Spleen (tissue), 11 donors: ENCODE data around the gene SST. TPM values are rescaled to one million over a fixed set of nuclear protein-coding genes. Genes with fewer than 3 reads are reported as not detected.

Experiments
- DNase-seq: peaks from one replicate; pipeline ENCODE4 v3.0.0-alpha.2; 2020
- H3K27ac ChIP-seq, 8 donors: fragments of 200-600 bp; sonication (generic) in 7 of 8; 1 replicate in 4 of 8; 2 replicates in 4 of 8; pipeline versions ENCODE4 v1.5.0 to v1.8.0; 2016 to 2021; ENCODE audit warnings: inconsistent platforms in 4 of 8, mild to moderate bottlenecking in 4 of 8, moderate library complexity in 1 of 8
- H3K27me3 ChIP-seq, 7 donors: fragments of 200-600 bp; sonication (generic) in 6 of 7; replicated peaks in 1 of 7; 1 replicate in 4 of 7; 2 replicates in 3 of 7; pipeline versions ENCODE4 v1.5.0 to v1.8.0; 2016 to 2021; ENCODE audit warnings: inconsistent platforms in 3 of 7, mild to moderate bottlenecking in 1 of 7
- H3K36me3 ChIP-seq, 6 donors: fragments of 200-600 bp; sonication (generic) in 5 of 6; 1 replicate in 4 of 6; 2 replicates in 2 of 6; pipeline versions ENCODE4 v1.5.0 to v1.8.0; 2016 to 2021; ENCODE audit warnings: inconsistent platforms in 2 of 6
- H3K4me1 ChIP-seq, 6 donors: fragments of 200-600 bp; sonication (generic) in 5 of 6; 1 replicate in 3 of 6; 2 replicates in 3 of 6; pipeline versions ENCODE4 v1.5.0 to v1.8.0; 2016 to 2021; ENCODE audit warnings: inconsistent platforms in 3 of 6
- H3K4me3 ChIP-seq, 8 donors: fragments of 200-600 bp; sonication (generic) in 7 of 8; 1 replicate in 4 of 8; 2 replicates in 4 of 8; pipeline versions ENCODE4 v1.5.0 to v1.8.0; 2016 to 2021; ENCODE audit warnings: inconsistent platforms in 4 of 8, mild to moderate bottlenecking in 4 of 8, moderate library complexity in 2 of 8
- H3K9me3 ChIP-seq, 8 donors: fragments of 200-600 bp; sonication (generic) in 7 of 8; 1 replicate in 4 of 8; 2 replicates in 4 of 8; pipeline versions ENCODE4 v1.5.0 to v1.8.0; 2016 to 2021; ENCODE audit warnings: inconsistent platforms in 4 of 8
- CTCF ChIP-seq, 11 experiments: fragments of 200-600 bp in 7 of 11; fragments of 450-650 bp in 4 of 11; sonication (generic) in 4 of 11; IDR thresholded peaks in 8 of 11; conservative IDR thresholded peaks in 3 of 11; 1 replicate in 7 of 11; 2 replicates in 4 of 11; pipeline versions ENCODE4 v1.4.0 to v1.8.0; 2016 to 2021; ENCODE audit warnings: antibody characterized with exemption in 11 of 11, inconsistent platforms in 4 of 11, mild to moderate bottlenecking in 1 of 11
- POLR2A ChIP-seq, 3 donors: fragments of 450-650 bp; IDR thresholded peaks; one replicate each; pipeline ENCODE4 v1.5.1; 2017; ENCODE audit warnings: antibody characterized with exemption in 3 of 3, mild to moderate bottlenecking in 1 of 3
- POLR2AphosphoS5 ChIP-seq, 3 donors: sonication (generic); formaldehyde crosslinking; IDR thresholded peaks; one replicate each; pipeline ENCODE4 v1.5.1; 2017; ENCODE audit warnings: antibody characterized with exemption in 3 of 3
- WGBS, 5 donors: extraction: QIAGEN DNeasy Blood & Tissue Kit in 3 of 5; methylation state at CpG; one replicate each; pipeline versions ENCODE4 v1.1.5 to v1.1.7; 2013 to 2018; 5-methylcytosine and 5-hydroxymethylcytosine counted together
- intact Hi-C: fragments of 100-400 bp; cut with DNase I; formaldehyde crosslinking; loops from one replicate; pipeline ENCODE4 v1.15.0; 2023; ENCODE audit warnings: low total_unique reads
- polyA plus RNA-seq, 3 donors: library from polyadenylated mRNA; stranded (reverse); fragments of 200-250 nt; gene quantifications; one replicate each; pipeline ENCODE4 v1.2.1, GENCODE V29; 2013
- total RNA-seq, 7 donors: library from RNA; depleted of rRNA in 3 of 7; stranded (reverse); fragments of >200 nt in 3 of 7; fragmentation: NEBNext Ultra II Directional in 4 of 7; extraction: Animal tissue kit (Norgen Biotek cat#: 25700) in 4 of 7; gene quantifications; one replicate each; pipeline versions ENCODE4 v1.1.0 to v1.2.1, GENCODE V29; 2016 to 2021
- donor health status: healthy with polysubstance abuse.
- donor health status: DM: no; HTN: no; CAD: no; lungs with moderate emphysema.
- donor health status: DM: no; HTN: no; CAD: no.
- donor health status: Bipolar disorder and iron deficiency.
- donor health status: healthy.
- donor health status: DM: no; HTN: no; CAD: no.
- donor health status: DM: yes; HTN: yes; CAD: no.

Gene SST
- total and polyA plus RNA-seq, 10 donors = 0.26 to 0.52 TPM; not detected in 8

- Histone ChIP-seq H3K4me1 (peaks cover 0 to 4% (median 2%) of the 10 kb centered on the region in 6 donors), H3K27ac (no peak overlapping the region), H3K9me3 (no peaks in the 10 kb centered on the region), H3K36me3 (no peaks in the 10 kb centered on the region), H3K4me3 (no peak overlapping the region), H3K27me3 (no peaks in the 10 kb centered on the region)
- intact Hi-C loops = no loop called here
- TF ChIP-seq POLR2AphosphoS5 (IDR thresholded peaks at IDR 0.05) = no peak
- TF ChIP-seq POLR2A (IDR thresholded peaks at IDR 0.05) = no peak
- no peak for TF ChIP-seq CTCF (IDR thresholded peaks at IDR 0.05 in 8 of 11, conservative IDR thresholded peaks at IDR 0.05 in 3 of 11)
- no peak for DNase-seq
These were observed 38.5 kb upstream of the SST start for GRCh38 chr3:187708696-187709095.

GRCh38 chr3:187706971-187707370, 36.8 kb upstream of the SST start:
- no peak overlapping the region for H3K27ac ChIP-seq
- H3K4me3 ChIP-seq = no peak overlapping the region
- H3K27me3 ChIP-seq = no peaks in the 10 kb centered on the region
- no peaks in the 10 kb centered on the region for H3K9me3 ChIP-seq
- WGBS, 5 donors = 48 to 82% (median 64%) methylated on average over 2 of the region's 2 CpGs
- DNase-seq = no peak
- TF ChIP-seq CTCF (IDR thresholded peaks at IDR 0.05 in 8 of 11, conservative IDR thresholded peaks at IDR 0.05 in 3 of 11) = no peak
- H3K4me1 ChIP-seq = no peaks in the 10 kb centered on the region
- no peaks in the 10 kb centered on the region for H3K36me3 ChIP-seq
- intact Hi-C loops = no loop called here

- no peaks in the 10 kb centered on the region for H3K27me3 ChIP-seq
- no peak for TF ChIP-seq POLR2A (IDR thresholded peaks at IDR 0.05)
- TF ChIP-seq CTCF (IDR thresholded peaks at IDR 0.05 in 8 of 11, conservative IDR thresholded peaks at IDR 0.05 in 3 of 11) = no peak
- no peak for TF ChIP-seq POLR2AphosphoS5 (IDR thresholded peaks at IDR 0.05)
- no peaks in the 10 kb centered on the region for H3K4me1 ChIP-seq
- no peaks in the 10 kb centered on the region for H3K9me3 ChIP-seq
- DNase-seq = no peak
- H3K36me3 ChIP-seq = no peaks in the 10 kb centered on the region
- H3K27ac ChIP-seq = no peak overlapping the region
- intact Hi-C loops = no loop called here
- no peak overlapping the region for H3K4me3 ChIP-seq
These were observed 35.0 kb upstream of the SST start for GRCh38 chr3:187705164-187705563.

- Histone ChIP-seq H3K27ac (no peak within 1 kb of the TSS), H3K27me3 (no peaks in the 10 kb centered on the region), H3K4me3 (no peak within 1 kb of the TSS), H3K9me3 (no peaks in the 10 kb centered on the region), H3K36me3 (no peaks in the 10 kb centered on the region), H3K4me1 (no peaks in the 10 kb centered on the region)
- WGBS, 5 donors = 58 to 69% (median 63%) methylated on average over 4 of the region's 4 CpGs
- TF ChIP-seq CTCF (IDR thresholded peaks at IDR 0.05 in 8 of 11, conservative IDR thresholded peaks at IDR 0.05 in 3 of 11) = no peak
- no peak for TF ChIP-seq POLR2A (IDR thresholded peaks at IDR 0.05)
- TF ChIP-seq POLR2AphosphoS5 (IDR thresholded peaks at IDR 0.05) = no peak
- intact Hi-C loops = no loop called here
- DNase-seq = no peak
These were observed 32.4 kb upstream of the SST start, which contains the start of gene RTP2 for GRCh38 chr3:187702507-187703033. Gene RTP2, minus strand, starts transcription at chr3:187702557. Its CDS starts 429 bp downstream, at chr3:187702128.
